Measurements from ENCODE around the gene CRLF1. TPM values are rescaled to one million over a fixed set of nuclear protein-coding genes. Genes with fewer than 3 reads are reported as not detected.

Gene CRLF1
- total RNA-seq, 1 experiment from 2014 or later: 0.46 TPM

GRCh38 chr19:18650468-18651041 lies 44.0 kb upstream of the CRLF1 start:
- peaks cover 26% of the 10 kb centered on the region for H4K20me1 ChIP-seq (ENCODE audit: insufficient read depth)
- H2AFZ ChIP-seq: no peak overlapping the region
- no peak overlapping the region for H3K27ac ChIP-seq
- no peaks in the 10 kb centered on the region for H3K4me1 ChIP-seq (replicated peaks; ENCODE audit: insufficient read depth)
- no peaks in the 10 kb centered on the region for H3F3A ChIP-seq (ENCODE audit: insufficient read depth, low read depth)
- no peak for TF ChIP-seq CTCF (conservative IDR thresholded peaks at IDR 0.05)
- no peak for TF ChIP-seq EZH2 (IDR thresholded peaks at IDR 0.05; ENCODE audit: low read depth)
- H3K9me2 ChIP-seq (ENCODE audit: insufficient read depth): no peaks in the 10 kb centered on the region
- ChIA-PET POLR2A (ENCODE audit: unreplicated experiment) (interaction anchor here (0.6 kb wide), 1 partner anchor 63 kb away, joined by 3 read pairs; no protein-coding TSS in a partner anchor), CTCF (no interaction called here)
- intact Hi-C loops (cut with micrococcal nuclease; ENCODE audit: unreplicated experiment): no loop called here
- H3K9me3 ChIP-seq (ENCODE audit: insufficient read depth, low read depth): no peaks in the 10 kb centered on the region
- no TSS peak for BruUV-seq (replicated peaks)
- no peak overlapping the region for H3K4me3 ChIP-seq
- no peak overlapping the region for H3K4me2 ChIP-seq
- no peak for DNase-seq
- no peaks in the 10 kb centered on the region for H3K36me3 ChIP-seq (ENCODE audit: low read depth)
- H3K79me2 ChIP-seq (ENCODE audit: low read depth): no peaks in the 10 kb centered on the region
- H3K27me3 ChIP-seq (ENCODE audit: insufficient read depth, low read depth): no peaks in the 10 kb centered on the region

GRCh38 chr19:18650021-18650390 lies 43.4 kb upstream of the CRLF1 start:
- CTCF ChIA-PET: no interaction called here
- no peak overlapping the region for H3K27ac ChIP-seq
- no peaks in the 10 kb centered on the region for H3K27me3 ChIP-seq (ENCODE audit: insufficient read depth, low read depth)
- no TSS peak for BruUV-seq (replicated peaks)
- H3K9me2 ChIP-seq (ENCODE audit: insufficient read depth): no peaks in the 10 kb centered on the region
- no peak for DNase-seq
- no peaks in the 10 kb centered on the region for H3K79me2 ChIP-seq (ENCODE audit: low read depth)
- no peaks in the 10 kb centered on the region for H3F3A ChIP-seq (ENCODE audit: insufficient read depth, low read depth)
- H3K9me3 ChIP-seq (ENCODE audit: insufficient read depth, low read depth): no peaks in the 10 kb centered on the region
- intact Hi-C loops (cut with micrococcal nuclease; ENCODE audit: unreplicated experiment): no loop called here
- no peak for TF ChIP-seq CTCF (conservative IDR thresholded peaks at IDR 0.05)
- no peak for TF ChIP-seq EZH2 (IDR thresholded peaks at IDR 0.05; ENCODE audit: low read depth)
- H4K20me1 ChIP-seq (ENCODE audit: insufficient read depth): peaks cover 32% of the 10 kb centered on the region
- H2AFZ ChIP-seq: no peak overlapping the region
- H3K36me3 ChIP-seq (ENCODE audit: low read depth): no peaks in the 10 kb centered on the region
- no peak overlapping the region for H3K4me3 ChIP-seq
- H3K4me1 ChIP-seq (replicated peaks; ENCODE audit: insufficient read depth): no peaks in the 10 kb centered on the region
- H3K4me2 ChIP-seq: no peak overlapping the region
- POLR2A ChIA-PET (ENCODE audit: unreplicated experiment): no interaction called here

- Histone ChIP-seq H3K27ac (no peak overlapping the region), H3K79me2 (ENCODE audit: low read depth) (no peaks in the 10 kb centered on the region), H3F3A (ENCODE audit: insufficient read depth, low read depth) (no peaks in the 10 kb centered on the region), H3K4me2 (no peak overlapping the region), H3K9me2 (ENCODE audit: insufficient read depth) (no peaks in the 10 kb centered on the region), H3K36me3 (ENCODE audit: low read depth) (no peaks in the 10 kb centered on the region), H2AFZ (no peak overlapping the region), H3K4me3 (no peak overlapping the region), H3K4me1 (replicated peaks; ENCODE audit: insufficient read depth) (no peaks in the 10 kb centered on the region), H3K9me3 (ENCODE audit: insufficient read depth, low read depth) (no peaks in the 10 kb centered on the region), H4K20me1 (ENCODE audit: insufficient read depth) (peaks cover 32% of the 10 kb centered on the region), H3K27me3 (ENCODE audit: insufficient read depth, low read depth) (no peaks in the 10 kb centered on the region)
- no TSS peak for BruUV-seq (replicated peaks)
- intact Hi-C loops (cut with micrococcal nuclease; ENCODE audit: unreplicated experiment): no loop called here
- ChIA-PET POLR2A (ENCODE audit: unreplicated experiment) (no interaction called here), CTCF (no interaction called here)
- no peak for DNase-seq
- TF ChIP-seq EZH2 (IDR thresholded peaks at IDR 0.05; ENCODE audit: low read depth) (no peak), CTCF (conservative IDR thresholded peaks at IDR 0.05) (no peak)
Measured at GRCh38 chr19:18649371-18650020, 42.9 kb upstream of the CRLF1 start.

Measured in PC-9 (cell line).